Activated naive CD8-positive, alpha-beta T cell treated with anti-CD3 and anti-CD28 coated beads, Interleukin-2, amount 50 U/mL, for 16 hours (primary cell): ENCODE data around the gene PSMD14.
"Not testable (repeated sequence)": the region's sequence is repeated elsewhere in the genome, so short reads cannot be mapped to it uniquely, and the experiment has no call there.

Experiments used
- DNase-seq: peaks from one replicate; pipeline ENCODE4 v3.0.0-alpha.2; 2020; ENCODE audit warnings: low read depth, low spot score

The PSMD14 gene

GRCh38 chr2:161335626-161336025 is 27.4 kb downstream of the PSMD14 start:
- no peak for DNase-seq

- DNase-seq: no peak
Measured at GRCh38 chr2:161337247-161337646, 29.0 kb downstream of the PSMD14 start.

DNA sequence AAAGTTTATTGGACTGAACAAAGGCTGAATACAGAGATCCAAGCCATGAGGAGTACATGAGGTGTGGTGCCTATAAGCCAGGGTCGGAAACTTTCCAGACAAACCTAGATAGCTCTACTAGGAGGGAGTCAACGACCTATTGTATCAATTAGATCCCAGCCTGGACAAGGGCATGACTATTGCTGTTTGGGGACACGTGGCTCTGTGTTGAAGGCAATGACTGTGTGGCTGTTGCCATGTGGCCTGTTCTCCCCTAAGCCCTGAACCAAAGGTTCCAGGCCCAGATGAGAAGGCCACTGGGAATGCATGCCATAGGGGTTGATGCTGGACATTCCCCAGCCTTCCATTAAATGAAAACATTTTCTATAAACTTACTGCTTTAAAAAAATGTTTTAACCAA is 31.3 kb downstream of the PSMD14 start:
- not testable (repeated sequence) for DNase-seq

GRCh38 chr2:161340930-161341413 is 32.7 kb downstream of the PSMD14 start:
- DNase-seq: not testable (repeated sequence)

DNA sequence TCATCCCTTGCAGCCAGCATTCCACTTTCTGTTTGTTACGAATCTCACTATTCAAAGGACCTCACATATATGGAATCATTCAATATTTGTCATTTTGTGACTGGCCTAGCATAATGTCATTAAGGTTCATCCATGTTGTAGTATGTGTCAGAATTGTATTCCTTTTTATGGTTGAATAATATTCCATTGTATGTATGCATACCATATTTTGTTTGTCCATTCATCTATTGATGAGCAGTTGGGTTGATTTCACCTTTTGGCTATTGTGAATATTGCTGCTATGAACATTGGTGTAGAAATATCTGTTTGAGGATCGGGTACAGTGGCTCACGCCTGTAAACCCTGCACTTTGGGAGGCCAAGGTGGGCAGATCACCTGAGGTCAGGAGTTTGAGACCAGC is 35.0 kb downstream of the PSMD14 start:
- DNase-seq: no peak

DNA sequence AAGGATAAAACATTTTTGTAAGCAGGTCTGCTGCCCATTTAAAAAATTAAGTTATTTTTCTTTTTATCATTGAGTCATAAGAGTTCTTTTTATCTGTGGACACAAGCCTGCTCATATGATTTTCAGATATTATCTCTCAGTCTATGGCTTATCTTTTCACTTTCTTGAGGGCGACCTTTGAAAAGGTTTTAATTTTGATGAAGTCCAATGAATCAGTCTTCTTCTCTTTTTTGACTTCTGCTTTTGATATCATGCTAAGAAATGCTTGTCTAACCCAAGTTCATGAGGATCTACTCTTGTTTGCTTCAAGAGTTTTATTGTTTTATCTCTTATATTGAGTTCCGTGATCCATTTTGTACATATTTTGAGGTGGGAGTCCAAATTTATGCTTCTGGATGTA is 36.5 kb downstream of the PSMD14 start:
- DNase-seq: no peak

GRCh38 chr2:161351678-161352077 is 43.5 kb downstream of the PSMD14 start:
- DNase-seq: no peak

- no peak for DNase-seq
Measured at GRCh38 chr2:161352719-161353118, 44.5 kb downstream of the PSMD14 start.

DNA sequence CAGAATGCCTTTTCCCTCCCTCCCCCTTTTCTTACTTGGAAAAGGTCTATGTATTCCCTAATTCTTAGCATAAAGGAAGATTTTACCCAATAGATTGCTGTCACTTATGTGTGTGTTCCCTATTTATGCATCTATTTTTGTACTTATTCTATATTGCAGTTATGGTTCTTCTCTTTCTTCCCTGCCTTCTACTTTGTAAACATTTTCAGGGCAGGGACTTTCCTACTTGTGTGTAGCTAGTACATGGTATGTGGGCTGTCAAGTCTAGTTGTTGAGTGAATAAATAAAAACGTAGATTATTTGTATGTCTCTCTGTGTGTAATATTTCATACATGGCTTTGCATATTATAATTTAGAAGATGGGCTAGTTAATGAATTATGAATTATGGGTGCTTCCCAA is 45.3 kb downstream of the PSMD14 start:
- DNase-seq: no peak

GRCh38 chr2:161354106-161354505 is 45.9 kb downstream of the PSMD14 start:
- no peak for DNase-seq

GRCh38 chr2:161355106-161355505 is 46.9 kb downstream of the PSMD14 start:
- DNase-seq: no peak

GRCh38 chr2:161355983-161356382 is 47.8 kb downstream of the PSMD14 start:
- DNase-seq: no peak

GRCh38 chr2:161357097-161357496 is 48.9 kb downstream of the PSMD14 start:
- DNase-seq: no peak

GRCh38 chr2:161358838-161359237 is 50.6 kb downstream of the PSMD14 start:
- no peak for DNase-seq

DNA sequence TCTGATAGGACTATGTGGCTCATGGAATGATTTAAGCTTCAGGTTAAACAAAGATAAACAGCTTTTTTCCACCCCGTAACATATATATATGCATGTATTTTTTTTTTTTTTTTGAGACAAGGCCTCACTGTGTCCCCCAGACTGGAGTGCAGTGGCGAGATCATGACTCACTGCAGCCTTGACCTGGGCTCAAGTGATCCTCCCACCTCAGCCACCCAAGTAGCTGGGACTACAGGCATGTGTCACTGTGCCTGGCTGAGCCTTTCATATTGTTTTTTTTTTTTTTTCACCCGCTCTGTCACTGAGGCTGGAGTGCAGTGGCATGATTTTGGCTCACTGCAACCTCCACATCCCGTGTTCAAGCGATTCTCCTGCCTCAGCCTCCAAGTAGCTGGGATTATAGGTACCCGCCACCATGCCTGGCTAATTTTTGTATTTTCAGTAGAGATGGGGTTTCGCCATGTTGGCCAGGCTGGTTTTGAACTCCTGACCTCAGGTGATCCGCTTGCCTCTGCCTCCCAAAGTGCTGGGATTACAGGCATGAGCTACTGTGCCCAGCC is 52.0 kb downstream of the PSMD14 start:
- DNase-seq: not testable (repeated sequence)

- no peak for DNase-seq
Measured at GRCh38 chr2:161362568-161363166, 54.4 kb downstream of the PSMD14 start.

DNA sequence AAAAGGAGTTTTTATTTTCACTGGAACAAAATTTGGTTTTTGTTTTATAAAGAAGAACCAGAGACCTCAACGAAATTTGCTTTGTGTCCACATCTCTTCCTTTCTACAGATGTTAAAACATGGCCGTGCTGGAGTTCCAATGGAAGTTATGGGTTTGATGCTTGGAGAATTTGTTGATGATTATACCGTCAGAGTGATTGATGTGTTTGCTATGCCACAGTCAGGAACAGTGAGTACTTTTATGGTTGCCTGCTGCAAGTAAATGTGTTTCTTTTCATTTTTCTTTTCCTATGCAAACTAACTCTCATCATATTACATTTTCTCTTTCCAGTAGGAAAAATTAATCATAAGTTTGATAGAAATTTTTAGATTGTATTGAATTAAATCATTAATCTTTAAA is 59.5 kb downstream of the PSMD14 start:
- DNase-seq: no peak

GRCh38 chr2:161369311-161369710 is 61.1 kb downstream of the PSMD14 start:
- no peak for DNase-seq

- DNase-seq: no peak
Measured at GRCh38 chr2:161370981-161371380, 62.8 kb downstream of the PSMD14 start.

GRCh38 chr2:161371869-161372268 is 63.6 kb downstream of the PSMD14 start:
- DNase-seq: no peak

GRCh38 chr2:161373942-161374341 is 65.7 kb downstream of the PSMD14 start:
- no peak for DNase-seq

GRCh38 chr2:161374446-161374845 is 66.2 kb downstream of the PSMD14 start:
- DNase-seq: no peak

- no peak for DNase-seq
Measured at GRCh38 chr2:161379740-161380139, 71.5 kb downstream of the PSMD14 start.

GRCh38 chr2:161381546-161381945 is 73.3 kb downstream of the PSMD14 start:
- DNase-seq: no peak
